ENCODE results near the gene TELO2.
A peak's percentile ranks its signal among the peaks of the same experiment; 100 is the strongest.
"Not testable (repeated sequence)": the region's sequence is repeated elsewhere in the genome, so short reads cannot be mapped to it uniquely, and the experiment has no call there.

TELO2 gene

GRCh38 chr16:1457489-1458245, 35.5 kb upstream of the TELO2 start:
- no peak for DNase-seq (ENCODE audit: low read depth)

DNA sequence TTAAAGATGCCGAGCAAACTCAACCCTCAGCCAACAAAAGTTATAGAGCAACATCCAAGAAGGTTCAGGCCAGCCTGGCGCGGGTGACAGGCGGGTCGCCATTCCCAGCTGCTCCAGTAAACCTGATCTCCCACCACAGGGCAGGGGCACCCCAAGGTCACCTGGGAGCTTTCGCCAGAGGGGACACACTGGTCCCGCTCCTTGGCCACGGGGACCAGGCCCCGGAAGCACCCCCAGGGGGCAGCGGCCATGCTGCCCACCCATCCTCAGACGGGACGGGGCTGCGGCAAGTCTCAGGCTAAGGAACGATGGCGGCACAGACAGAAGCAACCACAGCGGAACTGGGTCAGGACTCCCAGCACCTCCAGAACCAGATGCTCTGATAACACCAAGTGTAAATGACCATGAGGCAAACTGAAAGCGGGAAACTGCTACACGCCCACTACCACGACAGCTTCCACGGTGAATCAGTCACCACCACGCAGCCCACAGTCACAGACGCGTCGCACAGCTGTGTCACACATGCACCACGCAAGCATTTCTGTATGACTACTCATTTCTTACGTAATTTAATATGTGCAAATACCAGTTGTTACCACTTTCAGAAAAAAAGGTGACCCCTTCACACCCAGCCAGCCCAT, 34.7 kb upstream of the TELO2 start:
- DNase-seq (ENCODE audit: low read depth): no peak

DNA sequence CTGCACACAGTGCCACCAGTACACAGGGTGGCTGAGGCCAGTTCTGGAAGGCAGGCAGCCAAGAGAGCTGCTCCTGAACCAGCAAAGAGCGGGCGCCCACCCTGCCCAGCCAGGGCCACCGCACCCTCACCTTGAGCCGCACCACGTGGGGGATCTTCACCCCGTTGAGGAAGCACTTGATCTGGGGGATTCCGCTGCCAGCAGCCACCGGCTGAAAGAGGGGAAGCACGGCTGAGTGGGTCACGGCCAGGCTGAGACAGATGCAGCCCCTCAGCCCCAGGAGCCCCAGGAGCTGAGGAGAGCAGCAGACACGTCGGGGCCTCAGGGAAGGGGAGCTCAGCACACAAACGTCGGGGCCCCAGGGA, 34.2 kb upstream of the TELO2 start:
- no peak for DNase-seq (ENCODE audit: low read depth)

DNA sequence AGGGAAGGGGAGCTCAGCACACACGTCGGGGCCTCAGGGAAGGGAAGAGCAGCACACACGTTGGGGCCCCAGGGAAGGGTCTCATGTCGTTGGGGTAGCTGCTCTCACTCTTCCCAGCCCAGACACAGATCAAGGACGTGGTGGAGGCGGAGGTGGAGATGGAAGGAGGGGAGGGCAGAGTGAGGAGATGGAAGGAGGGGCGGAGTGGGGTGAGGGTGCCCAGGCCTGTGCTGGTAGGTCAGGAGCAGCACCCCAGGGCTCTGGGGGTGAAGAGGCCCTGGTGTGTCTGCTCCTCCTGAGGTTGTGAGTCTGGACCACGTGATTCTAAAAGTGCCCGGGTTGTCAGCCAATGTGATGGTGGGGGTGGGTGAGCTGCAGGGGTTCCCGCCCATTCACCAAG, 33.2 kb upstream of the TELO2 start:
- no peak for DNase-seq (ENCODE audit: low read depth)

DNA sequence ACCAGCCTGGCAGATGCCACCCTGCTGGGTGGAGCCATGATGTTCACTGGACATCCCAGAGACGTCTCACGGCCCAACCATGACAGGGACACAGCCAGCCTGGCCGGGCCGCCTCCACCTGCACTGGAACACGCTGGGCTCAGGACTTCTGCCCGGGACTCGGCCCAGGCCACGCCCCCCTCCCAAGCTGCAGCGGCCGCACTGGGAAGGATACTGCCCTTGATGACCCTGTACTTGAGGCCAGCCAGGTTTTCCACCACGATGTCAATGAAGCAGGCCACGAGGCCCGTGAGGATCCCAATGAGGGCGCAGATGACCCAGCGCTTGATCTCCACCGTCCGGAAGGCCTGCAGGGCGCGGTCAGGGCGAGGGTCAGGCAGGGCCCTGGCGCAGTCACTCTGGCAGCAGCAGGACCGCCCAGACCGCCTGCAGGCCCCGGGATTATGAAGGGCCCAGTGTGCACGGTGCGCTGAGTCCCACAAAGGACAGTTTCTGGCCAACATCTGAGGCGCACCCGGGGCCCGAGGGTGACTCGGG, 32.5 kb upstream of the TELO2 start:
- DNase-seq (ENCODE audit: low read depth): no peak

DNA sequence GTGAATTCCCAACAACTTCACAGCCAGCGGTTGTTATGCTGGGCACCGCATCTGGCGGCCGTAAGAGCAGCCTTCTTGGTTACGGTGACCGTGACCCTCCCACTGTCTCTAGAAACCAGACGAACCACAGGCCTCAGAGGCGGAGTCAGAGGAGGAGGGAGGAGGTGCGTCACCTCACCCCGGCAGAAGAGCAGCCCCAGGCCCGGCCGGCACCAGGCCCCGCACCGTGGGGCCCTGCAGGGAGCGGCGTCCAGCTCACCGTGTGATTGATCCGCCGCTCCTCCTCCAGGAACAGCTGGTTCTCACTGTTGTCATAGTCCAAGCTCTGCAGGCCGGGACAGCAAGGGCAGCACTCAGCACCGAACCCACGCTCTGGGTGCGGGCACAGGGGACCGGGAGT, 32.0 kb upstream of the TELO2 start:
- no peak for DNase-seq (ENCODE audit: low read depth)

GRCh38 chr16:1464196-1464893, 28.8 kb upstream of the TELO2 start:
- DNase-seq (ENCODE audit: low read depth): no peak

DNA sequence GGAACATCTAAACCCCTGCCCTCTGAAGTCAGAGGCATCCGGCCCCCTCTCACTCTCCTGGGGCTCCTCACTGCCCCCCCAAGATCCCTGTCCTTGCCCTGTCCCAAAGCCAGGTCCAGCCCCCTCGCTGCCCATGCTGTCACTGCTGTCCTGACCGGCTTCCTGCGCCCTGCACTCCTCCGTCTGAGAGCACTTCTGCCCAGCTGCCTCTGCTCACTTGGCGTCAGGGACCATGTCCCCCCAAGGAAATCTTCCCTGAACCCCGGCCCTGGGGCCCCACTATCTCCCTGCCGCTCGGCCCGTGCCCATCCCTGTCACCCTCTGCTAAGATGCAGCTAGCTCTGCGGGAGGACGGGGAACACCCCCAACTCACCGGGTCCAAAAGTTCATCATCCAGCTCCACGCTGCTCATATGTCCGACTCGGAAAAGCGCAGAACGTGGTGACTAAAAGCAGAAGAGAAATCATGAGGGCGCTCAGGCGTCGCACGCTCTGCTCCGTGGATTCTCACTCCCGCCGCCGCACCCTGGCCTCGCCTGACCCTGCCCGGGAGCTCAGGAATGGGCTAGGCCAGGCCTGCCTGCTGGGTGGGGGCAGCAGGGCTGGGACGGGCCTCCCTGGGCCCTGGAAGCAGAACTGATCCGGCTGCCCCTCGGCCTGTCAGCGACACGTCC, 28.1 kb upstream of the TELO2 start:
- DNase-seq (ENCODE audit: low read depth): no peak

DNA sequence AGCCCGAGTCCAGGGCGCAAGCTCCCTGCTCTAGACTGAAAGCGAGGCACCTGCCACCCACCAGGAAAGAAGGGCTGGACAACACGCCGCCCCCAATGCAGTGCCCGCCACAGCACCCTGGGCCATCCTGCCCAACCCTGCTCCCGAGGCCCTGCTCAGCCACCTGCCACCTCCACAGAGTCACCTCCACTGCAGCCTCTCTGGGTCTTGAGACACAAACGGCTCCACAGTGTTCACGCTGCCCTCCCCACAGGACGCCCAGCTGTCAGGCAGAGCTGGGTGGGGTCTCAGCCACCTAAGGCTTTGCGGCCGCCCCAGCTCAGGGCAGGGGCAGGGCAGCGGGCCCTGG, 27.6 kb upstream of the TELO2 start:
- DNase-seq (ENCODE audit: low read depth): no peak

GRCh38 chr16:1466054-1466453, 27.1 kb upstream of the TELO2 start:
- DNase-seq (ENCODE audit: low read depth): no peak

GRCh38 chr16:1466968-1467521, 26.1 kb upstream of the TELO2 start:
- DNase-seq (ENCODE audit: low read depth): no peak

DNA sequence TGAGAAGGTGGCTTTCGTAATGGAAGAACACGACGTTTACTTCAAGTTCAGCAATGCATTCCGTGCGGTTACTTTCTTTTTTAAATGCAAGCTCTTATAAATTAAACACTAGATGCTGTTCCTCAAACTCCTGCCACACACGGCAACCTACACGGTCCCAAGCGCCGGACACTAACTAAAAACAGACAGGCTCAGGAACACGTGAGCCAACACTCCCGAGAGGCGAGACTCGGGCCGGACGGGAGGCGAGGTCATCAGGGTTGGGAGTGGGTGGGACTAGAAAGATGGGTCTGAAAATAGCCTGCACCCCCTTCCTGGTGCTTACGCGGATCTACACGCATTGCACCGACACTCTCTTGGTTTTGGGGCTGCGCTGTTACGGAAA, 24.7 kb upstream of the TELO2 start:
- DNase-seq (ENCODE audit: low read depth): no peak

DNA sequence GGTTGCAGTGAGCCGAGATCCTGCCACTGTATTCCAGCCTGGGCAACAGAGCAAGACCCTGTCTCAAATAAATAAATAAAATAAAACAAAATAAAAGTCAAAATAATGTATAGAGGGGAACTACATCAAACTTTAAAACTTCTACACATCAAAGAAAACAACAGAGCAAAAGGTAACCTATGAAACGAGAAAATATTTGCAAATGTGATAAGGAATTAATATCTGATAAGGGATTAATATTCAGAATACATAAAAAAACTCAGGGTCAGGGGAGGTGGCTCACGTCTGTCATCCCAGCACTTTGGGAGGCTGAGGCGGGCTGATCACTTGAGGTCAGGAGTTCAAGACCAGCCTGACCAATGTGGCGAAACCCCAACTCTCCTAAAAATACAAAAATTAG, 24.0 kb upstream of the TELO2 start:
- not testable (repeated sequence) for DNase-seq (ENCODE audit: low read depth)

DNA sequence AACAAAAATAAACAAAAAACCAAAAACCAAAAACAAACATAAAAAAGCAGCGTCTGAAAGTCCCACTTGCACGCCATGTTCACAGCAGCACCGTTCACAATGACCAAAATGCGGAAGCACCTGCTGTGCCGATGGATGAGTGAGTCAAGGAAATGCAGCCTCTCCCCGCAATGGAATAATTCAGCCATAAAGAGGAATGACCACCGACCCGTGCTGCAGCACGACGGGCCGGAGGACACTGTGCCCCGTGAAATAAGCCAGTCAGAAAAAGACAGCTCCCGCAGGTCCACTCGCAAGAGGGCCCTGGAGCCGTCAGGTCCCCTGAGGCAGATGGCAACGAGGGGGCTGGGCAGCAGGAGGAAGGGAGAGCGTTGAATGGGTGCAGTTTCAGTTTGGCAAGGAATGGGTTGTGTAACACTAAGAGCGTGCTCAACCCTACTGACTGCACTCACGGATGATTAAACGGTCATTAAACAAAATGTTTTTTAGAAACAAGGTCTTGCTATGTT, 23.4 kb upstream of the TELO2 start:
- no peak for DNase-seq (ENCODE audit: low read depth)

GRCh38 chr16:1470481-1471251, 22.5 kb upstream of the TELO2 start:
- no peak for DNase-seq (ENCODE audit: low read depth)

GRCh38 chr16:1471569-1472194, 21.5 kb upstream of the TELO2 start:
- DNase-seq (ENCODE audit: low read depth): no peak

DNA sequence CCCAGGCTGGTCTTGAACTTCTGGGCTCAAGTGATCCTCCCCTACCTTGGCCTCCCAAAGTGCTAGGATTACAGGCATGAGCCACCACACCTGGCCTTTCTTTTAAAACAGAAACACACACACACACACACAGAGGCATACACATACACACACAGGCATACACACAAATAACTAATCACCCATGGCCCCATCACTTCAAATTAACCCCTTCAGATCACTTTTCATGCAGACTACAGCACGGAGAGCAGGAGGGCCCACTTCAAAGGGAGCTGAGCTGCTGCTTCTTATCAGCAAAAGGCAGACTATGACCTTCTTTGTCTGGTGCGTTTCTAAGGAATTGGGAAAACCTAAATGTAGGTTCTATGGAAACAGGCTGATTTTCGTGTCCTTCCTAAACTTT, 20.2 kb upstream of the TELO2 start:
- no peak for DNase-seq (ENCODE audit: low read depth)

DNA sequence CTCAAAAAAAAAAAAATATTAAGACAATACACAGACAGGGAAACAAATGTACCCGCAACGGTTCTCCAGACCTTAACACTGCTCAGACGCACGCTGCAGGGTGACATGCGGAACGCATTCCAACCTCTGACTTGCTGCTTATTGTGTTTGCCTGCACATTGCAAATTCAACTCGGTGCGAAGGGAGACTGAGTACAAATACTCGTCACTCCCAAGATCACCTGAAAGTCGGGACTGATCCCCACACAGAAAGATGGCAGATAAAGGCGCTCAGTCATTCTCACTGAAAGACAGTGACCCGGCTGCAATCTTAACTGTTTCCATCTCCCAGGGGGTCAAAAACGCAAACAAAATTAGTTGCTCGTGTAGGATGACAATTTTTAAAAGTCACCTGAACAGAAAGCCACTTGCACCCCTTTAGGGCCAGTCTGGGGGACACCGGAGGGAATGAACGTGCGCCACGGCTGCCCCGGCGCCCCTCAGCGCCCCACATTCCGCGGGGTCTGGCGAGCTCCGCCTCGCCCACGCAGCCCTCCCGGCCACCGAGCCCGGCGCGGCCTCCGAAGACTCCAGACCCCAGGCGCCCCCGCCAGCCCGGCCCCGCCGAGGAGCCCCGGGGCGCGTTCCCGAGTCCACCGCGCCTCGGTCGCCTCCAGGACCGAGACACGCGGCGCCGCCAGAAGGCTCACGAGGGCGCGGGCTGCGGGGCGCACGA, 18.9 kb upstream of the TELO2 start:
- no peak for DNase-seq (ENCODE audit: low read depth)

GRCh38 chr16:1474796-1475551, 18.2 kb upstream of the TELO2 start, which contains the start of gene CLCN7:
Gene CLCN7, minus strand, starts transcription at chr16:1475028. Its CDS starts 54 bp downstream, at chr16:1474974.
- DNase-seq (ENCODE audit: low read depth): peak; percentile 73

Data from stimulated activated CD8-positive, alpha-beta memory T cell treated with anti-CD3 and anti-CD28 coated beads, Interleukin-12 subunit alpha, Interleukin-12 subunit beta, amount 100 ng/mL, for 1 hour (primary cell).